Central memory CD8-positive, alpha-beta T cell (primary cell): ENCODE results near the gene KIAA1755.
"Not testable (repeated sequence)": the region's sequence is repeated elsewhere in the genome, so short reads cannot be mapped to it uniquely, and the experiment has no call there.

ENCODE experiments used
- ATAC-seq: fragments of 150-1000 bp; cut with Tn5 transposase; replicated peaks from 2 replicates; pipeline ENCODE4 v1.10.0; 2022; ENCODE audit warnings: mild to moderate bottlenecking, moderate FRiP score, moderate number of reproducible peaks; ENCODE audit not compliant: poor library complexity, severe bottlenecking; ENCODE audit errors: extremely low read depth
- DNase-seq, 2 donors: peaks; one replicate each; pipeline ENCODE4 v3.0.0; 2021; ENCODE audit warnings: low spot score in 2 of 2
- H3K27ac Mint-ChIP-seq: one replicate; pipeline ENCODE4 v1.8.0; 2022; ENCODE audit warnings: low read depth, mild to moderate bottlenecking, moderate library complexity, mixed read lengths
- H3K27me3 Mint-ChIP-seq: one replicate; pipeline ENCODE4 v1.8.0; 2022; ENCODE audit warnings: mixed read lengths
- H3K36me3 Mint-ChIP-seq: one replicate; pipeline ENCODE4 v1.8.0; 2022; ENCODE audit warnings: mild to moderate bottlenecking, moderate library complexity, mixed read lengths; ENCODE audit not compliant: insufficient read depth
- H3K4me1 Mint-ChIP-seq: one replicate; pipeline ENCODE4 v1.8.0; 2022; ENCODE audit warnings: mixed read lengths
- H3K4me3 Mint-ChIP-seq: one replicate; pipeline ENCODE4 v1.8.0; 2022; ENCODE audit warnings: mild to moderate bottlenecking, moderate library complexity, mixed read lengths
- H3K9me3 Mint-ChIP-seq: one replicate; pipeline ENCODE4 v1.8.0; 2022; ENCODE audit warnings: mixed read lengths

KIAA1755 gene

GRCh38 chr20:38269040-38269439 lies 8.5 kb upstream of the KIAA1755 start:
- no peak for ATAC-seq
- no peak for DNase-seq
- H3K9me3 Mint-ChIP-seq: no peaks in the 10 kb centered on the region
- H3K4me3 Mint-ChIP-seq: no peak overlapping the region
- H3K4me1 Mint-ChIP-seq: no peaks in the 10 kb centered on the region
- peaks cover 2% of the 10 kb centered on the region for H3K36me3 Mint-ChIP-seq
- peaks cover 59% of the 10 kb centered on the region for H3K27me3 Mint-ChIP-seq
- H3K27ac Mint-ChIP-seq: no peak overlapping the region

GRCh38 chr20:38267901-38268514 lies 7.5 kb upstream of the KIAA1755 start:
- Mint-ChIP-seq H3K4me3 (no peak overlapping the region), H3K4me1 (no peaks in the 10 kb centered on the region), H3K27ac (no peak overlapping the region), H3K27me3 (peaks cover 69% of the 10 kb centered on the region), H3K36me3 (peaks cover 2% of the 10 kb centered on the region), H3K9me3 (no peaks in the 10 kb centered on the region)
- DNase-seq: no peak
- ATAC-seq: no peak

GRCh38 chr20:38267296-38267695 lies 6.8 kb upstream of the KIAA1755 start:
- Mint-ChIP-seq H3K9me3 (no peaks in the 10 kb centered on the region), H3K27ac (no peak overlapping the region), H3K4me1 (no peaks in the 10 kb centered on the region), H3K36me3 (peaks cover 2% of the 10 kb centered on the region), H3K4me3 (no peak overlapping the region), H3K27me3 (peaks cover 73% of the 10 kb centered on the region)
- DNase-seq (no peak), ATAC-seq (no peak)

- ATAC-seq (no peak), DNase-seq (no peak)
- no peaks in the 10 kb centered on the region for H3K9me3 Mint-ChIP-seq
- no peak overlapping the region for H3K27ac Mint-ChIP-seq
- peaks cover 2% of the 10 kb centered on the region for H3K36me3 Mint-ChIP-seq
- H3K4me3 Mint-ChIP-seq: no peak overlapping the region
- H3K27me3 Mint-ChIP-seq: peaks cover 75% of the 10 kb centered on the region
- no peaks in the 10 kb centered on the region for H3K4me1 Mint-ChIP-seq
Measured at GRCh38 chr20:38266426-38266825, 5.9 kb upstream of the KIAA1755 start.

- H3K4me1 Mint-ChIP-seq: peaks cover 6% of the 10 kb centered on the region
- H3K9me3 Mint-ChIP-seq: no peaks in the 10 kb centered on the region
- peaks cover 2% of the 10 kb centered on the region for H3K36me3 Mint-ChIP-seq
- H3K4me3 Mint-ChIP-seq: no peak overlapping the region
- no peak overlapping the region for H3K27ac Mint-ChIP-seq
- DNase-seq (no peak), ATAC-seq (no peak)
- H3K27me3 Mint-ChIP-seq: peaks cover 86% of the 10 kb centered on the region
Measured at GRCh38 chr20:38262931-38263330, 2.4 kb upstream of the KIAA1755 start.

- DNase-seq: no peak
- Mint-ChIP-seq H3K36me3 (no peaks in the 10 kb centered on the region), H3K4me3 (no peak overlapping the region), H3K27ac (no peak overlapping the region), H3K9me3 (no peaks in the 10 kb centered on the region), H3K27me3 (peaks cover 89% of the 10 kb centered on the region), H3K4me1 (peaks cover 6% of the 10 kb centered on the region)
- ATAC-seq: no peak
Measured at GRCh38 chr20:38261054-38261390, 487 bp upstream of the KIAA1755 start.

- Mint-ChIP-seq H3K36me3 (no peaks in the 10 kb centered on the region), H3K27ac (no peak overlapping the region), H3K9me3 (no peaks in the 10 kb centered on the region), H3K4me1 (peaks cover 6% of the 10 kb centered on the region), H3K27me3 (peaks cover 79% of the 10 kb centered on the region), H3K4me3 (no peak overlapping the region)
- no peak for DNase-seq
- no peak for ATAC-seq
Measured at GRCh38 chr20:38260025-38260377, 534 bp downstream of the KIAA1755 start.

- H3K9me3 Mint-ChIP-seq: no peaks in the 10 kb centered on the region
- no peak for ATAC-seq
- no peak overlapping the region for H3K27ac Mint-ChIP-seq
- H3K4me1 Mint-ChIP-seq: peaks cover 6% of the 10 kb centered on the region
- DNase-seq: no peak
- H3K36me3 Mint-ChIP-seq: no peaks in the 10 kb centered on the region
- peaks cover 70% of the 10 kb centered on the region for H3K27me3 Mint-ChIP-seq
- H3K4me3 Mint-ChIP-seq: no peak overlapping the region
Measured at GRCh38 chr20:38258545-38259215, 1.9 kb downstream of the KIAA1755 start.

- Mint-ChIP-seq H3K9me3 (no peaks in the 10 kb centered on the region), H3K36me3 (no peaks in the 10 kb centered on the region), H3K4me1 (peaks cover 6% of the 10 kb centered on the region), H3K27me3 (peaks cover 75% of the 10 kb centered on the region), H3K27ac (no peak overlapping the region), H3K4me3 (no peak overlapping the region)
- ATAC-seq: no peak
- no peak for DNase-seq
Measured at GRCh38 chr20:38256966-38257365, 3.6 kb downstream of the KIAA1755 start.

- H3K27me3 Mint-ChIP-seq: peaks cover 70% of the 10 kb centered on the region
- H3K27ac Mint-ChIP-seq: no peak overlapping the region
Measured at GRCh38 chr20:38256021-38256420, 4.5 kb downstream of the KIAA1755 start.

GRCh38 chr20:38255393-38255792 lies 5.1 kb downstream of the KIAA1755 start:
- no peak overlapping the region for H3K4me3 Mint-ChIP-seq
- DNase-seq (no peak), ATAC-seq (no peak)
- no peak overlapping the region for H3K27ac Mint-ChIP-seq
- H3K36me3 Mint-ChIP-seq: no peaks in the 10 kb centered on the region
- peaks cover 64% of the 10 kb centered on the region for H3K27me3 Mint-ChIP-seq
- no peaks in the 10 kb centered on the region for H3K4me1 Mint-ChIP-seq
- no peaks in the 10 kb centered on the region for H3K9me3 Mint-ChIP-seq

More at GRCh38 chr20:38256021-38256420, 4.5 kb downstream of the KIAA1755 start:
- H3K4me1 Mint-ChIP-seq: peaks cover 4% of the 10 kb centered on the region
- DNase-seq: no peak
- no peak overlapping the region for H3K4me3 Mint-ChIP-seq
- H3K36me3 Mint-ChIP-seq: no peaks in the 10 kb centered on the region
- no peak for ATAC-seq
- no peaks in the 10 kb centered on the region for H3K9me3 Mint-ChIP-seq

- not testable (repeated sequence) for H3K4me1 Mint-ChIP-seq, H3K4me3 Mint-ChIP-seq, DNase-seq, H3K27ac Mint-ChIP-seq, H3K36me3 Mint-ChIP-seq, H3K9me3 Mint-ChIP-seq, ATAC-seq
- peaks cover 56% of the 10 kb centered on the region for H3K27me3 Mint-ChIP-seq
Measured at GRCh38 chr20:38254621-38255020, 5.9 kb downstream of the KIAA1755 start.

- Mint-ChIP-seq H3K27me3 (peaks cover 45% of the 10 kb centered on the region), H3K27ac (no peak overlapping the region), H3K4me1 (no peaks in the 10 kb centered on the region), H3K4me3 (no peak overlapping the region), H3K9me3 (no peaks in the 10 kb centered on the region), H3K36me3 (no peaks in the 10 kb centered on the region)
- no peak for ATAC-seq
- DNase-seq: no peak
Measured at GRCh38 chr20:38253571-38253970, 7.0 kb downstream of the KIAA1755 start.
